GM12878 (cell line): Measurements from ENCODE around the gene CRBN.

Experiments used
- ATF7 ChIP-seq: fragments of 450-650 bp; IDR thresholded peaks from 2 replicates; pipeline ENCODE4 v1.6.1; 2016; ENCODE audit warnings: low read depth, mild to moderate bottlenecking
- BCL3 ChIP-seq: IDR thresholded peaks from 2 replicates; pipeline ENCODE4 v1.6.1; 2011; ENCODE audit warnings: borderline replicate concordance, low read depth, mild to moderate bottlenecking, moderate library complexity, low read length; ENCODE audit not compliant: insufficient read depth, poor library complexity, severe bottlenecking
- CTCF ChIP-seq, 3 experiments: IDR thresholded peaks in 2 of 3; conservative IDR thresholded peaks in 1 of 3; 2 replicates each; pipeline ENCODE4 v1.5.1; 2011; ENCODE audit warnings: low read depth in 3 of 3, low read length in 3 of 3, mild to moderate bottlenecking in 3 of 3, control low read depth in 2 of 3, moderate library complexity in 2 of 3, inconsistent platforms in 1 of 3, mixed read lengths in 1 of 3; ENCODE audit not compliant: control insufficient read depth in 2 of 3, insufficient read depth in 1 of 3; ENCODE audit errors: extremely low read depth in 1 of 3
- E2F4 ChIP-seq: IDR thresholded peaks from 2 replicates; pipeline ENCODE4 v1.6.1; 2012; ENCODE audit warnings: low read depth, low read length, improper control_type of control experiment
- HCFC1 ChIP-seq: fragments of 150-350 bp; IDR thresholded peaks from 2 replicates; pipeline ENCODE4 v1.6.1; 2014; ENCODE audit warnings: low read length
- IRF3 ChIP-seq: fragments of 450-650 bp; IDR thresholded peaks from 2 replicates; pipeline ENCODE4 v1.6.1; 2014; ENCODE audit warnings: mild to moderate bottlenecking
- NFYB ChIP-seq: IDR thresholded peaks from 2 replicates; pipeline ENCODE4 v1.6.1; 2011; ENCODE audit warnings: low read depth, mild to moderate bottlenecking, low read length, improper control_type of control experiment, moderate library complexity; ENCODE audit not compliant: insufficient read depth
- RAD21 ChIP-seq: IDR thresholded peaks from 2 replicates; pipeline ENCODE4 v1.6.1; 2011; ENCODE audit warnings: mild to moderate bottlenecking, low read depth, low read length, moderate library complexity; ENCODE audit not compliant: insufficient read depth
- RAD51 ChIP-seq: fragments of 450-650 bp; IDR thresholded peaks from 2 replicates; pipeline ENCODE4 v1.6.1; 2016; ENCODE audit warnings: moderate library complexity, mild to moderate bottlenecking, inconsistent platforms
- RCOR1 ChIP-seq: conservative IDR thresholded peaks from 2 replicates; pipeline ENCODE4 v1.6.1; 2012; ENCODE audit warnings: low read depth, low read length, improper control_type of control experiment
- ZZZ3 ChIP-seq: IDR thresholded peaks from 2 replicates; pipeline ENCODE4 v1.6.1; 2011; ENCODE audit warnings: low read depth; ENCODE audit not compliant: control insufficient read depth, insufficient read length

- no peak for TF ChIP-seq RAD21
- no peak for TF ChIP-seq E2F4
- no peak for TF ChIP-seq ATF7
- no peak for TF ChIP-seq ZZZ3
- TF ChIP-seq CTCF (IDR thresholded peaks at IDR 0.05 in 2 of 3, conservative IDR thresholded peaks at IDR 0.05 in 1 of 3; ENCODE audit: control insufficient read depth in 2 of 3, extremely low read depth in 1 of 3, insufficient read depth in 1 of 3, low read depth in 3 of 3, low read length in 3 of 3), result no peak
- TF ChIP-seq BCL3, result no peak
- no peak for TF ChIP-seq RCOR1
- no peak for TF ChIP-seq HCFC1
- no peak for TF ChIP-seq RAD51
- no peak for TF ChIP-seq IRF3
- no peak for TF ChIP-seq NFYB
Measured at GRCh38 chr3:3165241-3165640, 14.2 kb downstream of the CRBN start.
